ENCODE data around the gene TREML4. TPM values are rescaled to one million over a fixed set of nuclear protein-coding genes. Genes with fewer than 3 reads are reported as not detected.
"Not testable (repeated sequence)": the region's sequence is repeated elsewhere in the genome, so short reads cannot be mapped to it uniquely, and the experiment has no call there.

Gene TREML4
- total and polyA plus RNA-seq, 12 donors = 0.04 TPM; not detected in 11

- Histone ChIP-seq H3K4me1 (peaks cover 0 to 21% (median 0%) of the 10 kb centered on the region in 9 donors), H3K36me3 (no peaks in the 10 kb centered on the region), H3K27ac (peak overlapping the region in 1 of 10 donors; percentile 70), H3K4me3 (no peak overlapping the region), H3K9me3 (peaks cover 0 to 8% (median 2%) of the 10 kb centered on the region in 11 donors), H3K27me3 (peaks cover 0 to 7% (median 0%) of the 10 kb centered on the region in 7 donors)
- ATAC-seq (no peak), DNase-seq (no peak)
- no peak for TF ChIP-seq CTCF (IDR thresholded peaks at IDR 0.05)
- WGBS, 2 donors = 85 to 90% methylated on average over 7 of the region's 7 CpGs
- intact Hi-C loops (cut with DNase I) = no loop called here
These were observed 43.4 kb upstream of the TREML4 start for GRCh38 chr6:41184761-41185160.

- whole genome bisulfite sequencing, 2 donors = 43 to 48% methylated on average over 10 of the region's 10 CpGs
- ATAC-seq (peak in 4 of 8 donors; percentile 14 to 43 (median 20)), DNase-seq (no peak)
- peaks cover 0 to 7% (median 0%) of the 10 kb centered on the region in 7 donors for H3K27me3 ChIP-seq
- H3K4me1 ChIP-seq = peaks cover 0 to 21% (median 0%) of the 10 kb centered on the region in 9 donors
- H3K36me3 ChIP-seq = no peaks in the 10 kb centered on the region
- H3K9me3 ChIP-seq = peaks cover 0 to 17% (median 4%) of the 10 kb centered on the region in 11 donors
- intact Hi-C loops (cut with DNase I) = no loop called here
- H3K4me3 ChIP-seq = no peak overlapping the region
- no peak for TF ChIP-seq CTCF (IDR thresholded peaks at IDR 0.05)
- peak overlapping the region in 1 of 10 donors; percentile 70 for H3K27ac ChIP-seq
These were observed 42.1 kb upstream of the TREML4 start for GRCh38 chr6:41186031-41186562.

GRCh38 chr6:41187924-41188886 is 39.9 kb upstream of the TREML4 start:
- 84 to 91% methylated on average over 8 of the region's 8 CpGs for WGBS, 2 donors
- Histone ChIP-seq H3K27ac (no peak overlapping the region), H3K27me3 (peaks cover 0 to 23% (median 10%) of the 10 kb centered on the region in 7 donors), H3K4me1 (peaks cover 0 to 12% (median 0%) of the 10 kb centered on the region in 9 donors), H3K36me3 (no peaks in the 10 kb centered on the region), H3K9me3 (peaks cover 0 to 17% (median 4%) of the 10 kb centered on the region in 11 donors), H3K4me3 (no peak overlapping the region)
- ATAC-seq (no peak), DNase-seq (no peak)
- no peak for TF ChIP-seq CTCF (IDR thresholded peaks at IDR 0.05)
- intact Hi-C loops (cut with DNase I) = no loop called here

- H3K36me3 ChIP-seq; H3K27ac ChIP-seq; H3K4me3 ChIP-seq; DNase-seq; ATAC-seq; intact Hi-C loops (cut with DNase I); H3K4me1 ChIP-seq: not testable (repeated sequence)
- peaks cover 0 to 25% (median 10%) of the 10 kb centered on the region in 7 donors for H3K27me3 ChIP-seq
- H3K9me3 ChIP-seq = peaks cover 0 to 17% (median 4%) of the 10 kb centered on the region in 11 donors
These were observed 39.1 kb upstream of the TREML4 start for GRCh38 chr6:41189046-41189445.
